Astrocyte (in vitro differentiated cells and primary cell): Measurements from ENCODE around the gene PBOV1.

Experiments used
- CTCF ChIP-seq: IDR thresholded peaks from 2 replicates; pipeline ENCODE4 v1.5.1; 2011; ENCODE audit warnings: low read depth, mild to moderate bottlenecking, inconsistent platforms, low read length, moderate library complexity; ENCODE audit not compliant: insufficient read depth
- EZH2 ChIP-seq: IDR thresholded peaks from 2 replicates; pipeline ENCODE4 v1.6.1; 2012; ENCODE audit warnings: mild to moderate bottlenecking, low read length, inconsistent platforms; ENCODE audit not compliant: insufficient read depth

GRCh38 chr6:138211601-138212000 lies 6.7 kb downstream of the PBOV1 start:
- no peak for TF ChIP-seq CTCF
- no peak for TF ChIP-seq EZH2
